Skeletal muscle tissue (tissue), 4 donors: ENCODE measurements around the gene IL1B. TPM values are rescaled to one million over a fixed set of nuclear protein-coding genes. Genes with fewer than 3 reads are reported as not detected.

Experiments used
- H3K27ac ChIP-seq: one replicate; pipeline ENCODE4 v1.7.0; 2013; ENCODE audit warnings: mild to moderate bottlenecking, low read depth, low read length, inconsistent platforms
- H3K27me3 ChIP-seq, 3 donors: one replicate each; pipeline ENCODE4 v1.7.0; 2013; ENCODE audit warnings: low read length in 3 of 3; ENCODE audit not compliant: control insufficient read depth in 3 of 3, insufficient read depth in 3 of 3
- H3K36me3 ChIP-seq, 3 donors: one replicate each; pipeline ENCODE4 v1.7.0; 2013; ENCODE audit warnings: low read length in 3 of 3; ENCODE audit not compliant: control insufficient read depth in 3 of 3, insufficient read depth in 3 of 3
- H3K4me1 ChIP-seq, 3 donors: one replicate each; pipeline ENCODE4 v1.7.0; 2013; ENCODE audit warnings: low read length in 3 of 3, mild to moderate bottlenecking in 3 of 3; ENCODE audit not compliant: control insufficient read depth in 3 of 3, insufficient read depth in 3 of 3
- H3K4me3 ChIP-seq, 3 donors: one replicate each; pipeline ENCODE4 v1.7.0; 2013; ENCODE audit warnings: low read length in 3 of 3
- H3K9ac ChIP-seq, 3 donors: one replicate each; pipeline ENCODE4 v1.7.0; 2013; ENCODE audit warnings: low read length in 3 of 3, mild to moderate bottlenecking in 3 of 3, moderate library complexity in 2 of 3, low read depth in 1 of 3
- H3K9me3 ChIP-seq, 3 donors: one replicate each; pipeline ENCODE4 v1.7.0; 2013; ENCODE audit warnings: low read length in 3 of 3; ENCODE audit not compliant: control insufficient read depth in 3 of 3
- total RNA-seq: library from RNA; depleted of rRNA; stranded (reverse); fragments of >200 nt; gene quantifications from one replicate; pipeline ENCODE4 v1.2.3, GENCODE V29; 2014
- donor health status: Osteomylitis.

Gene IL1B
- 1.0 TPM for total RNA-seq

DNA sequence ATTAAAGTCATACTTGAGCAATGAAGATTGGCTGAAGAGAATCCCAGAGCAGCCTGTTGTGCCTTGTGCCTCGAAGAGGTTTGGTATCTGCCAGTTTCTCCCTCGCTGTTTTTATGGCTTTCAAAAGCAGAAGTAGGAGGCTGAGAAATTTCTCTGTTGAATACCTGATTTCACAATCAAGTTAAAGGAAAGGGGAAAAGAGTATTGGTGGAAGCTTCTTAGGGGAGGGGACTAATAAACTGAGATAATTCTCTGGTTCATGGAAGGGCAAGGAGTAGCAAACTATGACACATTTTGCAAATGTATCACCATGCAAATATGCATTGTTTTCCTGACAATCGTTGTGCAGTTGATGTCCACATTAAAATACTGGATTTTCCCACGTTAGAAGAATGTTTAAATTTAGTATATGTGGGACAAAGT is at the start of gene IL1B:
IL1B (minus strand) TSS at position 85 of the 423 bp plus-strand sequence. CDS start 550 bp downstream, outside the sequence.
- no peak within 1 kb of the TSS for H3K27ac ChIP-seq
- H3K27me3 ChIP-seq, result peaks cover 0 to 3% (median 0%) of the 10 kb centered on the region in 3 donors
- H3K36me3 ChIP-seq, result no peaks in the 10 kb centered on the region
- H3K4me1 ChIP-seq, result peaks cover 5 to 23% (median 6%) of the 10 kb centered on the region in 3 donors
- no peak within 1 kb of the TSS for H3K9ac ChIP-seq
- no peak within 1 kb of the TSS for H3K4me3 ChIP-seq
- no peaks in the 10 kb centered on the region for H3K9me3 ChIP-seq

DNA sequence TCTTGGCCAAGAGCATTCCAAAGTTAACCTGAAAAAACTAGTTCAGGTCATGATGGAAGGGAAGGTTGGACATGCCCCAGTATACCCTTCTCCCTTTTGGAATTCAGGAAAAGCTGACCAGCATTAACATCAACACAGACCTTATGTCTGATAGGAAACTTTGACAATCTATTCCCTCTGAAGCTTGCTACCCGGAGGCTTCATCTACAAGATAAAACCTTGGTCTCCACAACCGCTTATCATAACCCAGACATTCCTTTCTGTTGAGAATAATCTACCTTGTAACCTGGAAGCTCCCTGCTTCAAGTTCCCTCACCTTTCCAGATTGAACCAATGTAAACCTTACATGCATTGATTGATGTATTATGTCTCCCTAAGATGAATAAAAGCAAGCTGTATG is 49.7 kb upstream of the IL1B start:
- no peak overlapping the region for H3K4me3 ChIP-seq
- no peaks in the 10 kb centered on the region for H3K36me3 ChIP-seq
- H3K9me3 ChIP-seq, result no peaks in the 10 kb centered on the region
- H3K4me1 ChIP-seq, result no peaks in the 10 kb centered on the region
- no peak overlapping the region for H3K27ac ChIP-seq
- H3K27me3 ChIP-seq, result no peaks in the 10 kb centered on the region
- H3K9ac ChIP-seq, result no peak overlapping the region

DNA sequence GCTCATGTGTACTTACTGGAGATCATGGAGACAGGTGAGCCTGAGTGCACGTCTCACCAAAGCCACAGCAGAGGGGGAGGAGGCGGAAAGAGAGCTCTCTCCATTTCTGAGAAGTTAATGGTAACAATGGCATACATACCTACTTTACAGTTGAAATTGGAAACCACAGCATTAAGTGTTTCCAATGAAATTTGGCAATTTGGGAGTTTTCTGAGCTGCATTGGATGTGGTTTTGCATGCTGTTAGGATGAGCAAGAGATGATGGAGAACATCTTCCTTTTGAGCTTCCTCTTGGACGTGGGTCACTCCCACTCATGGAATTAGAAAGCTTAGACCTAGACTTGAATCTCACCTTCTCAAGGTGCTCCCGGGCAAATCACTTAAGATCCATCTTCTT is 48.9 kb upstream of the IL1B start:
- Histone ChIP-seq H3K4me1 (no peaks in the 10 kb centered on the region), H3K27me3 (no peaks in the 10 kb centered on the region), H3K36me3 (no peaks in the 10 kb centered on the region), H3K4me3 (no peak overlapping the region), H3K9me3 (no peaks in the 10 kb centered on the region), H3K9ac (no peak overlapping the region), H3K27ac (no peak overlapping the region)

DNA sequence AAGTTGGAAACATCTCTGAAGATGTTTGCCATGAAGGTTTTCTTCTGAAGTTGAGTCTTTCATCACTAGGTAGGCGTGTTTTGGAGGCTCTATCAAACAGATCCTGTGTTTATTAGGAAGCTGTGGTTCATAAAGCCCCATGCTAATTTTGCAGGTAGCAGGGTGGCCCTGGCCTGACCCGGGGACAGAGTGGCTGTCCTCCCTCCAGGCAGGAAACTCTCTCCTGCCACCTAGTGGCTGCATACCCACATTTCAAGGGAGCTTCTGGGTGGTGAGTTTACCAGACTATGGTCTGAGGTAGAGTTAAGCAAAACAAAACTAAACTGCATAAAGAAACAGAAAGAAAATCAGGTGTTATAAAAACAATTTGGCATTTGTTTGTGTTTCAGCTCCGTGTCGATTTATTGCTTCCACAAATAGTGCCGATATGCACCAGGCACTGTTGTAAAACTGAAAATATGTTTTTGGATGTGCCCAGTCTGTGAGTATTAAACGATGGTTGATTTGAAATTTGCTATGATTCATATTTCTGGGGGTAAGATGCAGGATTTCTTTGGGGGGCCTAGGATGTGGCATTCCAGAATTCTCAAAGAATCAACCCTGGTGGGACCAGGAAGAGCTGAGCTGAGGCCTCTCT is 48.4 kb upstream of the IL1B start:
- peaks cover 0 to 2% (median 0%) of the 10 kb centered on the region in 3 donors for H3K27me3 ChIP-seq
- H3K36me3 ChIP-seq, result no peaks in the 10 kb centered on the region
- H3K9ac ChIP-seq, result no peak overlapping the region
- H3K4me3 ChIP-seq, result no peak overlapping the region
- no peaks in the 10 kb centered on the region for H3K4me1 ChIP-seq
- no peak overlapping the region for H3K27ac ChIP-seq
- H3K9me3 ChIP-seq, result no peaks in the 10 kb centered on the region

DNA sequence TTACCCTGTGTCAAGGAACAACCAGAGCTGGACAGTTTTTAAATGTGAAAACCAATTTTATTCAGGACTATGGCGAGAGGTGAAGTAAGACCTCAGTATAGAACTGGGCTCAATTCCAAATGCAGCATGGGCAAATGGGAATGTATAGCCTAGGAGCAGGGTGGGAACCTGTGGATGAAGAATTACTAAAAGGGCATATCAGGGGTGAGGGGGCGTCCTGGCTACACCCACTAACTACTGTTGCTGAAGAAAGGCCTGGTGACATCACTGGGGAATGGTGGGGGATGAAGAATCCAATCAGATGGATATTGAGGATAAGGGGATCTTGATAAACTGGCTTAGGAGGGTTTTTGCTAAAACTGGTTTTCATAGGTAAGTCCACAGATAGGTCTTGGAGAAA is 47.1 kb upstream of the IL1B start:
- H3K27ac ChIP-seq, result no peak overlapping the region
- H3K36me3 ChIP-seq, result no peaks in the 10 kb centered on the region
- H3K9ac ChIP-seq, result no peak overlapping the region
- no peaks in the 10 kb centered on the region for H3K4me1 ChIP-seq
- H3K27me3 ChIP-seq, result peaks cover 0 to 2% (median 0%) of the 10 kb centered on the region in 3 donors
- no peak overlapping the region for H3K4me3 ChIP-seq
- no peaks in the 10 kb centered on the region for H3K9me3 ChIP-seq

DNA sequence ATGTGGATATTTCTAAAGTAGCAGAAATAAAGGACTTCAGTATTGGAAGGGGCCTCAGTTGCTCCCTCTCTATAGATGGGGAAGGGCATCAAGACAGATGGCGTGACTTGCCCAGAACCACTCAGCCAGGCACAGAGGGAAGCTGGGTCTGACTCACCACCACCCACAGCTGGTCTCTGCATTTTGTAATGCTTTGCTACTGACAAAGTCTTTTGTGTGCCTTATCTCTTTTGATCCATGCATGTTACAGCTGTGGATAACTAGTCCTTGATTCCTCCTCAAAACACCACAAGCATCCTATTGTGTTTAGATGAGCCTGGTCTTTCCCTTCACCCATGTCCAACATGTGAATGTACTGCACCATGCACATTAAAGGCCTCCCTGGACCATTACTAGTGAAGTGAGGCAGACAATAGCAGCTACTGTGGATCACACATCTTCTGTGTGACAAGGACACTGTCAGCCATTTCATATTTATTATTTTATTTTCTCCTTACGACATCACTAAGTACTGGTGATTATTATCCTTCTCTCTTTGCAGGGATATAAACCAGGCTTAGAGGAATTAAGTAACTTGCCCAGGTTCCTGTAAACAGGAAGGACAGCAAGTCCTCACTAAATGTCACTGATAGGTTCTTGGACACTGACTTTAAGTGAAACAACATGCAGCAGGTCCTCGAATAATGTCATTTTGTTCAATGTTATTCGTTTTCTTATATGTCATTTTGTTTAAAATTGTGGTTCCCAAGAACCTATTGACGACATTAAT is 44.8 kb upstream of the IL1B start:
- no peak overlapping the region for H3K4me3 ChIP-seq
- H3K4me1 ChIP-seq, result no peaks in the 10 kb centered on the region
- no peaks in the 10 kb centered on the region for H3K9me3 ChIP-seq
- H3K27me3 ChIP-seq, result peaks cover 0 to 2% (median 0%) of the 10 kb centered on the region in 3 donors
- H3K9ac ChIP-seq, result no peak overlapping the region
- H3K27ac ChIP-seq, result no peak overlapping the region
- no peaks in the 10 kb centered on the region for H3K36me3 ChIP-seq

DNA sequence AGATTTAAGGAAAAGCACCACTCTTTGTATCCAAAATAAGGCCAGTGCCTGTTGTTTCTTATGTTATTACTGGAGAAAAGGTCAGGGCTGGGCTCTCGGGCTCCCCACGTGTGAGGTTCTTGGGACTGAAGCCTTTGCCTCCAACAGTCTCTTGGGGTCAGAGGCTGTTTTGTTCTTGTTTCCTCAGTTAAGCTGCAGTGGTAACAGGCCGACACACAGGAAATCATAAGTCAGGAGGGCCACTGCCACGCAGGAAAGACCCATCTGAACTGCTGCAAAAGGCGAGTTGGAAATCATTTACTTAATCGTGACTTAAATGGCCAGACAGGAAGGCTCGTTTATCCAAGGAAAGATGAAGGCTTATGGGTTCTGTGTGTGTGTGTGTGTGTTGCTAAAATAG is 44.1 kb upstream of the IL1B start:
- Histone ChIP-seq H3K4me3 (no peak overlapping the region), H3K9ac (no peak overlapping the region), H3K4me1 (no peaks in the 10 kb centered on the region), H3K36me3 (no peaks in the 10 kb centered on the region), H3K9me3 (no peaks in the 10 kb centered on the region), H3K27me3 (peaks cover 0 to 2% (median 0%) of the 10 kb centered on the region in 3 donors), H3K27ac (no peak overlapping the region)

DNA sequence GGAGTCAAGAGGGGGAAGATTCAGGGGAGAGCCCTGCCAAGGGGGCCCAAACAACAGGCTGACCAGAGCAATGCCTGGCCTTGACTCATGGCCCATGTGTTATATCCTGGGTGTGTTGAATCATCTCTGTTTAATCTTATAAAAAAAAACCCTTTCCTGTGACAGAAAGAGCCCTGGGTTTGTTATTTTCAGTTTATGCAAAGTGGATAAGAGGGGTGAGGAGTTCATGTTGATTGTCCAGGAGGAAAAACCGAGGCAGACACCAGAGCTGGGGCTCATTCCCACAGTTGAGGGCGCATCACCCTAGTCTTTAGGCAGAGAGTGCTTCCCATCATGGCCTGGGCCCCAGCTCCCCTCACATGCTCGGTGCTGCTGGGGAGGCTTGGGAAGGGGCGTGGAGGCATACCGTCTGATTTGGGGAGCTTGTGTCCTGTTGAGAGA is 43.5 kb upstream of the IL1B start:
- Histone ChIP-seq H3K4me1 (no peaks in the 10 kb centered on the region), H3K9me3 (no peaks in the 10 kb centered on the region), H3K9ac (no peak overlapping the region), H3K27ac (no peak overlapping the region), H3K4me3 (no peak overlapping the region), H3K27me3 (peaks cover 0 to 2% (median 0%) of the 10 kb centered on the region in 3 donors), H3K36me3 (no peaks in the 10 kb centered on the region)

DNA sequence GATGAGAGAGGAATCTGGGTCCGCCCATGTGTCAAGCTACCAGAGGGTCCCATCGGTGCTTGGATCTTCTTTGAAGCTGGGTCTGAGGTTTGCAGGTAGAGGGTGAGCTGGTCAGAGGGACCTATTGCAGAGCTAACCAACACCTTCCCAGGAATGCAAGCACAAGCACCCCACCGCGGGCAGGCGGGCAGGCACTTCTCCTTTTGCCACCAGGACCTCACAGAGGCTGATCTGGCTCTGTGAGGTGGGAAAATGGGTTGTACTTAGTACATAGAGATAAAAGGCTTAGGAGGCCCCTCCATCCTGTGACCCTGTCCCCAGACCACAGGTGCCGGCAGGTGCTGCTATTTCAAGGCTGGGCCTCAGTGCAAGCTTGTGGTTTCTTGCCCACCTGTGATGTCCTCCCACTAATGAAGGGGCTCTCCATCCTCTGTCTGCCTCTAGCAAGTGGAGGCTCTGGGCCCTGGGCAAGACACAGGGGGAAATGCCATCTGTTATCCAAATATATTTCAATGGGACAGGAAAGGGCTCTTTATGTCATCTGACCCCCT is 43.0 kb upstream of the IL1B start:
- no peaks in the 10 kb centered on the region for H3K4me1 ChIP-seq
- peaks cover 0 to 2% (median 0%) of the 10 kb centered on the region in 3 donors for H3K27me3 ChIP-seq
- H3K4me3 ChIP-seq, result no peak overlapping the region
- no peak overlapping the region for H3K9ac ChIP-seq
- no peaks in the 10 kb centered on the region for H3K36me3 ChIP-seq
- H3K27ac ChIP-seq, result no peak overlapping the region
- H3K9me3 ChIP-seq, result no peaks in the 10 kb centered on the region

DNA sequence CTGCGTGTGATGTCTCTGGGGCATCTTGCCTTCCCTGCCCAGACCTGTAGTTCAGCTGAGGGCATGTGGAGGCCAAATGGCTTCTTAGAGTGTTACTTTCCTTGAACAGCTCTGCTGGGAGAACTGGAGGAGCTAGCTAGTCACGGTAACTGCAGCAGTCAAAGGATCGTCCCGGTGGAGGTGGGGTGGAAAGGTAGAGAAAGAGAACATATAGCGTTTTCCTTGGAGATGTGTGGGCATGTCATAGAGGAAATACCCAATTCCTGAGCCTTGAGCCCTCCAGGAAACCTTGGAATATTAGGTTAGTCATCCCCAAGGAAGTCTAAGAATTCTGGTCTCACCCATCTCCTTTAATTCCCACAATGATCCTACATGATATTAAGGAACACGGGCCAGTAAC is 40.8 kb upstream of the IL1B start:
- Histone ChIP-seq H3K4me3 (no peak overlapping the region), H3K36me3 (no peaks in the 10 kb centered on the region), H3K9ac (no peak overlapping the region), H3K27me3 (peaks cover 0 to 2% (median 0%) of the 10 kb centered on the region in 3 donors), H3K9me3 (no peaks in the 10 kb centered on the region), H3K4me1 (no peaks in the 10 kb centered on the region), H3K27ac (no peak overlapping the region)
